ENCODE results near the gene MYL12B. TPM values are rescaled to one million over a fixed set of nuclear protein-coding genes. Genes with fewer than 3 reads are reported as not detected.

The MYL12B gene
- total RNA-seq, 2 experiments from 2014 or later, result 282 to 301 TPM

- H3K4me3 Mint-ChIP-seq, result peak overlapping the region; percentile 26
- peaks cover 58% of the 10 kb centered on the region for H3K4me1 Mint-ChIP-seq
- POLR2A ChIA-PET, result interaction anchor here (0.6 to 1.6 kb wide), 5 partner anchors 10 to 412 kb away, joined by 3 to 8 read pairs (median 3); partner anchors contain the start of gene MYL12B
Measured at GRCh38 chr18:3251249-3251962, 10.5 kb upstream of the MYL12B start.

GRCh38 chr18:3251963-3252277 is 10.0 kb upstream of the MYL12B start:
- DNase-seq, result no peak
- peak overlapping the region; percentile 26 for H3K4me3 Mint-ChIP-seq
- POLR2A ChIA-PET, result interaction anchor here (1.6 kb wide), 1 partner anchor 9 kb away, joined by 8 read pairs; the partner anchor contains the start of gene MYL12B
- H3K27me3 Mint-ChIP-seq, result no peaks in the 10 kb centered on the region
- intact Hi-C loops (cut with DNase I, micrococcal nuclease), result no loop called here
- H3K27ac Mint-ChIP-seq, result peak overlapping the region; percentile 49
- H3K36me3 Mint-ChIP-seq (ENCODE audit: low read depth), result peaks cover 72% of the 10 kb centered on the region
- peaks cover 63% of the 10 kb centered on the region for H3K4me1 Mint-ChIP-seq
- ATAC-seq, result no peak
- CTCF ChIA-PET, result interaction anchor here (1.2 to 3.0 kb wide), 4 partner anchors 9 to 415 kb away, joined by 3 to 22 read pairs (median 7); partner anchors contain the start of gene MYL12B
- no peaks in the 10 kb centered on the region for H3K9me3 Mint-ChIP-seq (ENCODE audit: low read depth)

More at GRCh38 chr18:3251249-3251962, 10.5 kb upstream of the MYL12B start:
- Mint-ChIP-seq H3K27me3 (no peaks in the 10 kb centered on the region), H3K9me3 (ENCODE audit: low read depth) (no peaks in the 10 kb centered on the region), H3K36me3 (ENCODE audit: low read depth) (peaks cover 68% of the 10 kb centered on the region), H3K27ac (peak overlapping the region; percentile 49)
- ATAC-seq (no peak), DNase-seq (no peak)
- CTCF ChIA-PET, result interaction anchor here (0.7 to 3.0 kb wide), 8 partner anchors 9 to 415 kb away, joined by 3 to 22 read pairs (median 3); partner anchors contain the start of gene MYL12B
- intact Hi-C loops (cut with DNase I, micrococcal nuclease), result no loop called here

GRCh38 chr18:3252843-3253242 is 9.1 kb upstream of the MYL12B start:
- POLR2A ChIA-PET, result no interaction called here

DNA sequence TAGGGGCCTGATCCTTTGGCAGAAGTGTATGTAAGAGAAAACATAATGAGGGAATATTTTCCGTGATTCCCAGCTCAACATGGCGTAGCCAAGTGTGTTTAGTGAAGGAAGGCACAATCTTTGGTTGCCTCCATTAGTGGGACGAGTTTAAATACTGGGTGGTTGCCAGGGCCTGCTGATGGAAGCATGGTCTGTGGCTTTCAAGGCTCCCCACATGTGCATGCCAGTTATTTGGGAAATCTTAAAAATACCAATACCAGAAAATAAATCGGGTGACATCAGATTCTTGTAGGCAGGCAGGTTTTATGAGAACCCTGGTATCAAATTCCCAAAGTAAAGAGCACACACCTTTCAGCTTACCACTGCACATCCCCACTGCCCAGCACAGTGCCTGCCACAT is 7.2 kb upstream of the MYL12B start:
- H3K9me3 Mint-ChIP-seq (ENCODE audit: low read depth), result no peaks in the 10 kb centered on the region
- ChIA-PET POLR2A (no interaction called here), CTCF (interaction anchor here (0.6 to 1.3 kb wide), 4 partner anchors 21 to 414 kb away, joined by 3 to 4 read pairs (median 3); no protein-coding TSS in a partner anchor)
- intact Hi-C loops (cut with DNase I, micrococcal nuclease), result no loop called here
- H3K4me3 Mint-ChIP-seq, result no peak overlapping the region
- H3K27me3 Mint-ChIP-seq, result no peaks in the 10 kb centered on the region
- no peak for ATAC-seq
- H3K4me1 Mint-ChIP-seq, result peaks cover 79% of the 10 kb centered on the region
- H3K27ac Mint-ChIP-seq, result peak overlapping the region; percentile 61
- DNase-seq, result no peak
- H3K36me3 Mint-ChIP-seq (ENCODE audit: low read depth), result peaks cover 77% of the 10 kb centered on the region

More at GRCh38 chr18:3252843-3253242, 9.1 kb upstream of the MYL12B start:
- Mint-ChIP-seq H3K4me3 (peak overlapping the region; percentile 10), H3K27me3 (no peaks in the 10 kb centered on the region), H3K4me1 (peaks cover 71% of the 10 kb centered on the region), H3K9me3 (ENCODE audit: low read depth) (no peaks in the 10 kb centered on the region), H3K27ac (peak overlapping the region; percentile 75), H3K36me3 (ENCODE audit: low read depth) (peaks cover 81% of the 10 kb centered on the region)
- CTCF ChIA-PET, result interaction anchor here (0.7 to 3.0 kb wide), 6 partner anchors 8 to 414 kb away, joined by 3 to 22 read pairs (median 5); partner anchors contain the start of gene MYL12B
- ATAC-seq (no peak), DNase-seq (no peak)
- intact Hi-C loops (cut with DNase I, micrococcal nuclease), result no loop called here

GRCh38 chr18:3255611-3256165 is 6.2 kb upstream of the MYL12B start:
- ChIA-PET POLR2A (interaction anchor here (0.6 kb wide), 1 partner anchor 352 kb away, joined by 5 read pairs; no protein-coding TSS in a partner anchor), CTCF (interaction anchor here (0.6 to 0.8 kb wide), 2 partner anchors 20 to 199 kb away, joined by 3 read pairs; no protein-coding TSS in a partner anchor)
- peaks cover 79% of the 10 kb centered on the region for H3K4me1 Mint-ChIP-seq
- no peaks in the 10 kb centered on the region for H3K9me3 Mint-ChIP-seq (ENCODE audit: low read depth)
- intact Hi-C loops (cut with DNase I, micrococcal nuclease), result no loop called here
- no peak overlapping the region for H3K4me3 Mint-ChIP-seq
- H3K36me3 Mint-ChIP-seq (ENCODE audit: low read depth), result peaks cover 68% of the 10 kb centered on the region
- H3K27me3 Mint-ChIP-seq, result no peaks in the 10 kb centered on the region
- DNase-seq, result no peak
- H3K27ac Mint-ChIP-seq, result peak overlapping the region; percentile 73
- no peak for ATAC-seq

DNA sequence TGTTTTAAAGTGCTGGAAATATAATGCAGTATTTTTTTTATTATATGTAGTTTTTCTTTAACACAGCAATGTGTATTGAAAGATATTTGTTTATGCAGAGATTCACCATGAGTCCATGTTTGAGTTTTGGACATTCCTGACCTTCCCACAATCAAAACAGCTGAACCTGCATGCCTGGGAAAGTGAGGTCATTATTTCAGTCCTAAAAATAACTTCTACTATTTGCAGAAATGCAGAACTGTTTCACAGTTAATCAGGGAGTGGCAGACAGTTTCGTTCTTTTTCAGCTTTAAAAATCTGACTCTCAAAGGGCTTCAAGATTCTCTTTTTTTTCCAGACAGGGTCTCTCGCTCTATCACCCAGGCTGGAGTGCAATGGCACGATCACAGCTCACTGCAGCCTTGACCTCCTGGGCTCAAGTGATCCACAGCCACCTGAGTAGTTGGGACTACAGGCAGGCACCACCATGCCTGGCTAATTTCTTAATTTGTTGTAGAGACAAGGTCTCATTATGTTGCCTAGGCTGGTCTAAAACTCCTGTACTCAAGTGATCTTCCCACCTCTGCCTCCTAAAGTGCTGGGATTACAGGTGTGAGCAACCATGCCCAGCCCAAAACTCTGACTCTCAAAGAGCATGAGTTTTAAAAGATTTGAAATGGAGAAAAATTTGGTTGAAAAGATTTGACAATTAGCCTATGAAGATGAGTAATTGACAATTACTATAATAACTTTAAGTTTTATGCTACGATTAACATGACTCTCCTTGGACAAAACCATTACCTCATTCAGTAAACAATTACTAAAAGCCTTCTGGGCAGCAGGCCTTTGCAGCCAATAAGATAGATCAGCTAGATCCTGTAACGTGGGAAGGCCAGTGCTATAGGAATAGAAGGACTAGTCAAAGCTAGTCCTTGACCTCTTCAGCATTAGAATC is 5.0 kb upstream of the MYL12B start:
- no peak overlapping the region for H3K4me3 Mint-ChIP-seq
- no peaks in the 10 kb centered on the region for H3K27me3 Mint-ChIP-seq
- CTCF ChIA-PET, result interaction anchor here (0.6 to 0.7 kb wide), 2 partner anchors 9 to 197 kb away, joined by 3 read pairs; partner anchors contain the start of gene MYL12A
- no peak for ATAC-seq
- intact Hi-C loops (cut with DNase I, micrococcal nuclease), result no loop called here
- POLR2A ChIA-PET, result interaction anchor here (0.7 kb wide), 1 partner anchor 79 kb away, joined by 3 read pairs; no protein-coding TSS in a partner anchor
- H3K9me3 Mint-ChIP-seq (ENCODE audit: low read depth), result no peaks in the 10 kb centered on the region
- peaks cover 69% of the 10 kb centered on the region for H3K36me3 Mint-ChIP-seq (ENCODE audit: low read depth)
- DNase-seq, result no peak
- peak overlapping the region; percentile 53 for H3K27ac Mint-ChIP-seq
- H3K4me1 Mint-ChIP-seq, result peaks cover 72% of the 10 kb centered on the region

GRCh38 chr18:3257627-3258120 is 4.3 kb upstream of the MYL12B start:
- POLR2A ChIA-PET, result no interaction called here
- no peak for ATAC-seq
- H3K9me3 Mint-ChIP-seq (ENCODE audit: low read depth), result no peaks in the 10 kb centered on the region
- no peak for DNase-seq
- intact Hi-C loops (cut with DNase I, micrococcal nuclease), result no loop called here
- peaks cover 67% of the 10 kb centered on the region for H3K4me1 Mint-ChIP-seq
- peaks cover 64% of the 10 kb centered on the region for H3K36me3 Mint-ChIP-seq (ENCODE audit: low read depth)
- CTCF ChIA-PET, result no interaction called here
- H3K4me3 Mint-ChIP-seq, result no peak overlapping the region
- H3K27me3 Mint-ChIP-seq, result no peaks in the 10 kb centered on the region
- H3K27ac Mint-ChIP-seq, result peak overlapping the region; percentile 53

DNA sequence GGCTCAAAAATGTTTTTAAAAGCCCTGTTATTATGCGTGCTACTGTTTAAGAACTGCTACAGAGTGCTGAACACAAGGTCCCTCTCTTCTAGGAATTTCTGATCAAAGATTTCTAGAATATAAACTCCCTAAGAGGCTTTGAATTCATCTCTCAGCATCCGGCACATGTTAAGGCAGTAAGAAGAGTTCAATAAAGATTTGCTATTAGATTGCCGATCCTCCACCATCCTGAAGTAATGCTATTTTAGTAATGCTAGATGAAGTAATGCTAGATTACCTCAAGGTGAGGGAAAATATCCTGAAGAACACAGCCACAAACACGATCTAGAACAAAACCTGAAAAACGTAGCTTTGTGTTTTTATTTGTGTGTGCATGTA is 949 bp upstream of the MYL12B start:
- H3K4me3 Mint-ChIP-seq, result peak overlapping the region; percentile 88
- CTCF ChIA-PET, result interaction anchor here (0.6 to 2.9 kb wide), 6 partner anchors 9 to 414 kb away, joined by 3 to 22 read pairs (median 5); partner anchors contain the start of genes EMILIN2 and MYL12A
- peaks cover 46% of the 10 kb centered on the region for H3K36me3 Mint-ChIP-seq (ENCODE audit: low read depth)
- intact Hi-C loops (cut with DNase I, micrococcal nuclease), result loop anchor here (1.0 to 5.0 kb wide), 8 partner anchors 11 to 689 kb away; partner anchors contain the start of genes LPIN2 (in 1 of the 2), METTL4 (in 1 of the 2), MYL12A (in 1 of the 2) and NDC80 (in 1 of the 2)
- H3K4me1 Mint-ChIP-seq, result peaks cover 58% of the 10 kb centered on the region
- H3K27me3 Mint-ChIP-seq, result no peaks in the 10 kb centered on the region
- peak overlapping the region; percentile 96 for H3K27ac Mint-ChIP-seq
- POLR2A ChIA-PET, result interaction anchor here (0.7 to 2.3 kb wide), 4 partner anchors 10 to 363 kb away, joined by 3 to 8 read pairs (median 6); no protein-coding TSS in a partner anchor
- ATAC-seq, result peak; percentile 2
- no peaks in the 10 kb centered on the region for H3K9me3 Mint-ChIP-seq (ENCODE audit: low read depth)
- DNase-seq, result no peak

DNA sequence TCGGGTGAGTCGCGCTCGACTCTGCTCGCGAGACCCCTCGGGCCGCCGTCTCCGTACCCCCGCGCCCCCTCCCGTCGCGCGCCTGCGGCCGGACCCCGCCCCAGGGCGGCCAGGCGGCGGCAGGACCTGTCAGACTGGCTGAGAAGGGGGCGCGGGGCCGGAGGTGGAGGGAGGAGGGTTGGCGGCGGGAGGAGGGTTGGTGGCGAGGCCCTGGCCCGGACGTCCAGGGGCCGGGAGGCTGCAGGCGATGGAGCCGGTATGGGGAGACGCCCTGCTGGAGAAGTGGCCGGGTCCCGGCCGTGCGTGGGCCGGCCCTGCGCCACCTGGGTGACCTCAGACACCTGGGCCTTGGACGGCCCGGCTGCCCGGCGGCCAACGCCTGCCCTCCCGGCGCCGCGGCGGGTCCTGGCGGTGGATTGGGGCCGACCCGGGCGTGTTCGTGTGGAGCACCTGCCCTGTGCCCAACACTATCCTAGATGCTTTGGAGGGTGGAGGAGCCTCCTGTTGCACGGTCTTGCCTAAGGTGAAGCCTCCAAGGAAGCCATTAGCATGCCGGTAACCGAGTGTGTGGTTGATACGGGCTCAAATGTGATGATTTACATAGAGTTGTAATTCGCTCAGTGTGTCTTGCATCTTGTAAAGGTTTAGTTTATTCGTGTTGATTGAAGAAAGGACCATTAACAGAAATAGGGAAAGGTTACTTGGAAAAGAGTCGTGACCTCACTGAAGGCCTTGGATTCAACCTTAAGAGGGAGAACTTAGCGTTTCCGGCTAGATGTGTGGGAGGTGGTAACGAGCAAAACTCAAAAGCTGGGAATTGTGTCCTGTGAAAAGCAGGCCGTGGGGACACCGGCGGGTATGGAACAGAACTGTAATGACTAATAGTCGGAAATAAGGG is 550 bp downstream of the MYL12B start:
- H3K36me3 Mint-ChIP-seq (ENCODE audit: low read depth), result peaks cover 33% of the 10 kb centered on the region
- intact Hi-C loops (cut with DNase I, micrococcal nuclease), result loop anchor here (1.0 to 5.0 kb wide), 10 partner anchors 15 to 690 kb away; partner anchors contain the start of genes METTL4 (in 1 of the 2), MYL12A (in 1 of the 2), NDC80 (in 1 of the 2) and SMCHD1 (in 1 of the 2)
- peak; percentile 63 for DNase-seq

More for the DNA sequence above, 550 bp downstream of the MYL12B start:
- H3K4me3 Mint-ChIP-seq, result peak overlapping the region; percentile 88
- peaks cover 60% of the 10 kb centered on the region for H3K4me1 Mint-ChIP-seq
- H3K27me3 Mint-ChIP-seq, result no peaks in the 10 kb centered on the region
- peak; percentile 45 for ATAC-seq
- ChIA-PET POLR2A (interaction anchor here (1.0 to 2.3 kb wide), 4 partner anchors 11 to 332 kb away, joined by 3 to 8 read pairs (median 4); no protein-coding TSS in a partner anchor), CTCF (interaction anchor here (1.0 to 2.9 kb wide), 7 partner anchors 10 to 332 kb away, joined by 4 to 22 read pairs (median 5); partner anchors contain the start of gene MYL12A)
- peak overlapping the region; percentile 96 for H3K27ac Mint-ChIP-seq
- H3K9me3 Mint-ChIP-seq (ENCODE audit: low read depth), result no peaks in the 10 kb centered on the region

Measured in activated CD4-positive, alpha-beta T cell treated with anti-CD3 and anti-CD28 coated beads for 36 hours (primary cell).